HepG2 (cell line): ENCODE measurements around the gene ZNF223. TPM values are rescaled to one million over a fixed set of nuclear protein-coding genes. Genes with fewer than 3 reads are reported as not detected.

ENCODE experiments used
- ARNT ChIP-seq: fragments of 450-650 bp; IDR thresholded peaks from 2 replicates; pipeline ENCODE4 v1.6.1; 2017
- ATF7 ChIP-seq, 2 experiments: fragments of 450-650 bp in 1 of 2; sonication (generic) in 1 of 2; formaldehyde crosslinking in 1 of 2; IDR thresholded peaks; 2 replicates each; pipeline versions ENCODE4 v1.4.0 to v1.6.1; 2016 to 2020; ENCODE audit warnings: antibody characterized with exemption in 1 of 2, mild to moderate bottlenecking in 1 of 2, missing genetic modification reagents in 1 of 2
- BATF2 ChIP-seq: sonication (generic); formaldehyde crosslinking; IDR thresholded peaks from 2 replicates; pipeline ENCODE4 v1.8.0; 2022; ENCODE audit warnings: mild to moderate bottlenecking, missing genetic modification reagents, moderate library complexity
- CEBPB ChIP-seq: IDR thresholded peaks from 2 replicates; pipeline ENCODE4 v1.6.1; 2011; ENCODE audit warnings: low read depth, low read length, improper control_type of control experiment, borderline replicate concordance
- CREB3 ChIP-seq: sonication (generic); formaldehyde crosslinking; IDR thresholded peaks from 2 replicates; pipeline ENCODE4 v1.5.0; 2020; ENCODE audit warnings: missing genetic modification reagents
- DMAP1 ChIP-seq: IDR thresholded peaks from 2 replicates; pipeline ENCODE4 v1.6.1; 2016
- DNMT3B ChIP-seq: conservative IDR thresholded peaks from 2 replicates; pipeline ENCODE4 v1.6.1; 2016; ENCODE audit warnings: missing biosample characterization, control low read depth
- ISL2 ChIP-seq: sonication (generic); formaldehyde crosslinking; IDR thresholded peaks from 2 replicates; pipeline ENCODE4 v1.5.0; 2020; ENCODE audit warnings: missing genetic modification reagents
- KLF12 ChIP-seq: sonication (generic); formaldehyde crosslinking; IDR thresholded peaks from 2 replicates; pipeline ENCODE4 v1.4.0; 2020; ENCODE audit warnings: missing genetic modification reagents, borderline replicate concordance
- PHF5A ChIP-seq: IDR thresholded peaks from one replicate; pipeline ENCODE4 v1.6.1; 2018; ENCODE audit warnings: low read depth, missing genetic modification reagents; ENCODE audit not compliant: unreplicated experiment
- SKIL ChIP-seq: sonication (generic); formaldehyde crosslinking; IDR thresholded peaks from 2 replicates; pipeline ENCODE4 v1.8.0; 2022; ENCODE audit warnings: missing genetic modification reagents, mild to moderate bottlenecking, moderate library complexity, borderline replicate concordance
- SNAPC2 ChIP-seq: sonication (generic); formaldehyde crosslinking; IDR thresholded peaks from 2 replicates; pipeline ENCODE4 v1.8.1; 2022; ENCODE audit warnings: mild to moderate bottlenecking, missing genetic modification reagents
- SRY ChIP-seq: sonication (generic); formaldehyde crosslinking; IDR thresholded peaks from 2 replicates; pipeline ENCODE4 v1.8.0; 2022; ENCODE audit warnings: mild to moderate bottlenecking, missing genetic modification reagents
- STAT5B ChIP-seq: sonication (generic); formaldehyde crosslinking; IDR thresholded peaks from 2 replicates; pipeline ENCODE4 v1.4.0; 2020; ENCODE audit warnings: missing genetic modification reagents
- THAP7 ChIP-seq: sonication (generic); formaldehyde crosslinking; IDR thresholded peaks from 2 replicates; pipeline ENCODE4 v1.8.1; 2023; ENCODE audit warnings: mild to moderate bottlenecking, missing genetic modification reagents
- UBTF ChIP-seq: sonication (generic); formaldehyde crosslinking; IDR thresholded peaks from 2 replicates; pipeline ENCODE4 v1.4.0; 2020; ENCODE audit warnings: mild to moderate bottlenecking, missing genetic modification reagents
- ZFP36L1 ChIP-seq: sonication (generic); formaldehyde crosslinking; IDR thresholded peaks from 2 replicates; pipeline ENCODE4 v1.8.0; 2022; ENCODE audit warnings: mild to moderate bottlenecking, missing genetic modification reagents, moderate library complexity
- ZNF225 ChIP-seq: sonication (generic); formaldehyde crosslinking; IDR thresholded peaks from 2 replicates; pipeline ENCODE4 v1.4.0; 2020; ENCODE audit warnings: mild to moderate bottlenecking, missing genetic modification reagents
- ZNF263 ChIP-seq: sonication (generic); formaldehyde crosslinking; IDR thresholded peaks from 2 replicates; pipeline ENCODE4 v1.4.0; 2020; ENCODE audit warnings: missing genetic modification reagents
- ZNF333 ChIP-seq: sonication (generic); formaldehyde crosslinking; IDR thresholded peaks from 2 replicates; pipeline ENCODE4 v1.4.0; 2020; ENCODE audit warnings: mild to moderate bottlenecking, missing genetic modification reagents, borderline replicate concordance
- ZNF614 ChIP-seq: IDR thresholded peaks from 2 replicates; pipeline ENCODE4 v1.6.1; 2018; ENCODE audit warnings: missing biosample characterization, missing genetic modification reagents, inconsistent platforms, borderline replicate concordance
- ZNF747 ChIP-seq: sonication (generic); formaldehyde crosslinking; IDR thresholded peaks from 2 replicates; pipeline ENCODE4 v1.8.1; 2023; ENCODE audit warnings: missing genetic modification reagents, mild to moderate bottlenecking, borderline replicate concordance
- ZNF768 ChIP-seq: sonication (generic); formaldehyde crosslinking; IDR thresholded peaks from 2 replicates; pipeline ENCODE4 v1.4.0; 2020; ENCODE audit warnings: missing genetic modification reagents
- ZNF772 ChIP-seq: sonication (generic); formaldehyde crosslinking; IDR thresholded peaks from 2 replicates; pipeline ENCODE4 v1.5.0; 2020; ENCODE audit warnings: mild to moderate bottlenecking, missing genetic modification reagents
- ZNF879 ChIP-seq: sonication (generic); formaldehyde crosslinking; IDR thresholded peaks from 2 replicates; pipeline ENCODE4 v1.8.1; 2023; ENCODE audit warnings: missing genetic modification reagents
- polyA plus RNA-seq, 8 experiments: library from polyadenylated mRNA; depleted of rRNA in 3 of 8; stranded (reverse) in 7 of 8; unstranded in 1 of 8; fragments of >200 nt; fragmentation: Illumina TruSeq in 4 of 8; extraction: Trizol in 4 of 8; gene quantifications; 2 replicates each; pipeline versions ENCODE4 v1.2.1 to v1.2.3, GENCODE V29; 2011 to 2016; ENCODE audit warnings: low read depth in 4 of 8, missing spikeins in 1 of 8, mixed read lengths in 1 of 8; ENCODE audit not compliant: insufficient read depth in 1 of 8
- total RNA-seq, 5 experiments: library from RNA; depleted of rRNA; stranded (reverse); fragments of >200 nt; fragmentation: Illumina TruSeq; extraction: Trizol; gene quantifications; 2 replicates each; pipeline ENCODE4 v1.2.3, GENCODE V29; 2016; ENCODE audit warnings: low read depth in 1 of 5

ZNF223 gene
- total and polyA plus RNA-seq, 2 of the 13 experiments (the other 11 are each of a cell fraction or from before 2014, with no cell fraction given): 2.0 to 4.8 TPM

DNA sequence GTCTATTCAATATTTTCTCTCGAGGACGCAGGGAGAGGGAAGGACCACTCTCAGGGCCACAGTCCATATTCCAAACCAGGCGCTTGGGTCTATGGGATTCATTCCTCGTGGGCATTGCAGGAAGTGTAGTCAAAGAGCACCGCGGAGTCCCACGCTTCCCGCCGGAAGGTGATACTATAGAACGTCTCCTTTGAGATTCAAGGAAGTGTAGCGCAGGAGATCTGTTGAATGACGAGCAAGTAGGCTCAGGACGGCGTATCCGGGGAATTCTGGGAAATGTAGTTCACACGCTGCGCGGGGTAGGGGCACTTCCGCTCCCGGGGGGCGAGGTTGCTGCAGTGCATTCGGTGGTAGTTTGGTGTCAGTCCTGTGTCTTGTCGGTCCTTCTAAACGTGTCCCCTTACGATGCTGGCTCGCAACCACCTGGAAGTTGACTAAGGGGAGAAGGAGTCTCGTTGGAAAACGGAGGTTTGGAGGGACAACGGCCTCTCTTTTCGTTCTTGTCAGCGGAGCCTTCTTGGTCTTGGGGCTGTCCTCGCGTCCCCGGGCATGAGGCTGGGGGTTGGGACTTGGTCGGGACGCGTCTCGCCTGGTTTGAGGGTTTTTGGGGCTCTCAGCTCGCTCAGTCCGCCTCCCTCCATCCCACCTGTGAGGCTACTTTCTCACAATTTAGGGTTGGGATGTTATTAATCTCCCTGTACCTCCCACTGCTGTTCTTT, 20.1 kb downstream of the ZNF223 start, which contains the start of gene ZNF284 (continued):
- TF ChIP-seq ZNF225 (CRISPR knock-in tag) (no peak), ZNF747 (CRISPR knock-in tag) (no peak), ZNF772 (CRISPR knock-in tag) (no peak), SKIL (no peak), KLF12 (CRISPR knock-in tag) (no peak), UBTF (CRISPR knock-in tag) (0 out of 2 replicates have a peak, but pooled peaks have one; percentile 37), SRY (CRISPR knock-in tag) (peak; percentile 75), BATF2 (CRISPR knock-in tag) (no peak), ATF7 (IDR thresholded peaks at IDR 0.05) (no peak), ATF7 (CRISPR knock-in tag; IDR thresholded peaks at IDR 0.05) (no peak), THAP7 (CRISPR knock-in tag) (no peak), ISL2 (peak; percentile 30; the same call in 1 of the 2 replicates), ARNT (no peak), ZFP36L1 (CRISPR knock-in tag) (no peak), CEBPB (no peak), ZNF768 (CRISPR knock-in tag) (no peak), ZNF333 (CRISPR knock-in tag) (no peak), STAT5B (CRISPR knock-in tag) (no peak), PHF5A (CRISPR knock-in tag) (peak; percentile 68), SNAPC2 (CRISPR knock-in tag) (no peak), CREB3 (CRISPR knock-in tag) (no peak), ZNF879 (CRISPR knock-in tag) (no peak), ZNF614 (CRISPR knock-in tag) (0 out of 2 replicates have a peak, but pooled peaks have one; percentile 55), DMAP1 (CRISPR knock-in tag) (peak; percentile 63), DNMT3B (CRISPR knock-in tag) (no peak), ZNF263 (CRISPR knock-in tag) (peak; percentile 22; the same call in 1 of the 2 replicates)
